NCI-H187 treated with DMSO at 0.1 percent for 48 hours (cell line): Measurements from ENCODE around the gene BCAS1.

ENCODE experiments used
- DNase-seq: peaks from one replicate; lab custom pipeline; 2025; lab: John Stamatoyannopoulos, UW

Gene BCAS1

DNA sequence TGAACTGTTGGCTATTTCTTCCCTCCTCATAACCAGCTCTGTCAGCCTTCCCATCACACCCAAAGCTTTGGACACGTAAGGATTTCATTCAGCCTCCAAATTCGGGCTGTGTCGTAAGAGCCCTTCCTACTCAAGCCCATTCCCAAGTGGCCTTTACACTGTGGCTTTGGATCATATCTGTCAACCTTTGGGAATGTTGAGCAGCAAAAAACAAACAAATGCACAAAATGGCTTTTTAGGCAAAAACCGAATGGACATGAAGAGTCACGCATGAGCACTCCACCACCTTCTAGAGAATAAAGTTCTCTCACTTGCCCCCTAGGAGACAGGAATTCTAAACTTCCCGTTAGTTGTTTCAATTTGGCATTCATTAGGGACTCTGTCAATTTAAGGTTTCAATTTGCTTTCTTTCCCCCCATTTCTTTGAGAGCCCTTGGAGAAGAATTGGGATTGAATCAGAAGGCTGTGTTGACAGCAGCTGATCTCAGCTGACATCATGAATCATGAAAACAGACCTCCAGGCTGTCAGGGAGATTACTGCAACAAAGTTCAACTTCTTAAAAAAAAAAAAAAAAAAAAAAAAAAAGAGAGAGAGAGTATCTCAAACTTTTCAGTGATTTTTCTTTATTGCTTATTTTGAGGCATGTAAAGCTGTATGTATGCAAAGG lies 110.3 kb downstream of the BCAS1 start:
- no peak for DNase-seq

DNA sequence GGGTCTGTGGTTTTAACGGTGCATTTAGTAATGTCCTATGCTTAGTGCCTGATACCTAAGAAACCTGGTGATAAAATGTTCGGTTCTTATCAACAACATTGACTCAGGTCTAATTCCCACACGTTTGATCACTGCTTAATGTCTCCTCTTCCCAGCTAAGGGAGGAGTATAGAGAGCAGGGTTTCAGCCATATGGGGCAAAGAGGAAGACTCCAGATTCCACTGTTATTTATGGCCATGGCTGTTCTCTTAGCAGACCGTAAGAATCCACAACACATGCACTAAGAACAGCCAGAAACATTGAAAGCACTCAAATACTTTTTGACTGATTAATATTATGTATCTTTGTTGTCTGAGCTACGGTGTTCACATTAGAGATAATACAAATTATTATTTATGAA lies 112.1 kb downstream of the BCAS1 start:
- no peak for DNase-seq

DNA sequence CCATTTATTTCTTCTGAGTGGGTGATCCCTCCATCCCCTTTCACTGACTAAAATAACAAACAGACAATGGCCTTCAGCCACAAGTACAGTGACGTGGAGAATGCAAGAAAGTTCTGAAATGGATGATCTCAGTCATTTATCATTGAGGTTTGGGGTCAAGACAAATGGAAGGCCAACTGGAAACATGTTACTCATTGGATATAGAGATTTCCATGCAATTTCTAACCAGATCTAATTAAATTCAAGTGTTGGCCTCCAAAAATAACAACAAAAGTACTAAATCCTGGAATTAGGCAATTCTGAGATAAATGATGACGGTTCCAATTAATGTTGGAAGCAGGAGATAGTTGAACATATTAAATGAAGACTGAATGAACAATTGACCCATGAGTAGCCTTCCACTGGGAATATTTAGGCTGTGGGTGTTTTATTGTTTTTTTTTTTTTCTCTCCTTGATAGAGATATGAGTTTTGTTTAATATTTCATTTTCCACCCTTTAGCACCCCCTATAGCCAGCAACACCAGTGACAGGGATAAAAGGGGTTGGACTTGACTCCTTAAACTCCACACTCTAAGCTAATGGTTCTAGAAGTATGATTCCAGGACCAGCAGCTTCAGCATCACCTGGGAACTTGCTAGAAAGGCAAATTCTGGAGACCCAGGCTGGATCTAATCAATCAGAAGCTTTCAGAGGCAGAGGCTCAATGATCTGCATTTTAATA lies 112.8 kb downstream of the BCAS1 start:
- no peak for DNase-seq

DNA sequence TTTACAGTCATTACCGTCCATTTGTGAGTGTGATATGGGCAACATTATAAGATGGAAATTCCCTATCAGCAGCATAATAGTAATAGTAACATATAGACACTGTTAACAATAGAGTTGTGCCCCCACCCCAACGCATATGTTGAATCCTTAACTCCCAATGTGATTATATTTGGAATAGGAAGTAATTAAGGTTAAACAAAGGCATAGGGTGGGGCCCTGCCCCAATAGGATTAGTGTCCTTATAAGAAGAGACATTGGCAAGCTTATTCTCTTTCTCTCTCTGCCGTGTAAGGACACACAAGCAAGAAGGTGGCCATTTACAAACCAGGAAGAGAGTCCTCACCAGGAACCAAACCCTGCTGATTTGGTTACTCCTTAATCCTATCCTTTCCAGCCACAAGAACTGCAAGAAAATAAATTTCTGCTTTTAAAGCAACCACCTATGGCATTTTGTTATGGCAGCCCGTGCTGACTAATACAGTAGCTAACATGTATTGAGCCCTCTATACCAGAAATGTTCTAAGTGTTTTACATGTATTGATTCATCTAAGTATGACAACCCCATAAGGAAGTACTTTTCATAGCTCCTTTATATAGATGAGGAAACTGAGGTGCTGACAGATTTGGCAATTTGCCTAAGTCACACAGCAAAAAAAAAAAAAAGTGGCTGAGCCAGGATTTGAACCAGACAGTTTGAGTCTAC lies 114.2 kb downstream of the BCAS1 start:
- DNase-seq, result no peak

DNA sequence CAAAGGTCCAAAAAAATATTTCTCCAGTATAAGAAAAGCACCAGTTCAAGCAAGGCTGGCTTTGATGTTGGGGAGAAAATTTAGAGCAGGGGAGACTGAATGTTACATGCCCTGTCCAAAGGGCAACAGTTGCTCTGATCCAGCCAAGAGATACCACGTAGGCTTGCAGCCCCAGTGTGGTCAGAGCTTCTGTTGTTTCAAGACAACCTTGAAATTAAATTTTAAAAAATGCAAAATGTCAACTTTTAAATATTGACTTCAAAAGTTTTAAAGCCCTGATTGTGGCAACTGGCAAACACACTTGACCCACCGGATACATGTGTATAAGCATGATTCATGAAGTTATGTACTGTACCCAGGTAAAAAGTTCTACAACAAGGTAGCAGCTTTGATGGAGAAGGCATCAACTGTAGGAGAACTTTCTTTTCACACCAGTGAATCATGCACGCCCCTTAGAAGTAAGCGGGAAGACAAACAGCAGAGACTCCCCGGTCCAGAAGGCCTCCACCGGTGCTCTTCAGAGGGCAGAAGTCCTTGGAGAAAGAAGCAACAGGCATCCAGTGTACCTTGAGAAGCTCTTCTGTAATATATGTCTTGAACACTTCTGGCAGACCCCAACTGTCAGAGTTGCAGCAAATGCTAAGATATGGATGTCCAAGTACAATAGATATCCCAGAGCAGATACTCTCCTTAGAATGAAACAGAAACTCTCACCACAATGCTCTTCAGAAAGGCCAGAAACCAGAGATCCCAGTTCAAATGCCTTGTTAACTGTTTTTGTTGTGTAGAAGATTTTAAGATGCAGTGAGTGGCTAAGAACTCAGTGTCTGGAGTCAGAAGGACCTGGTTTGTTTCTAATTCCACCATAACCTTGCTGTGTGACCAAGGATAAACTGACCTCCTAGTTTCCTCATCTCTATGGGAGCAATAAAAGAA lies 115.4 kb downstream of the BCAS1 start:
- no peak for DNase-seq

DNA sequence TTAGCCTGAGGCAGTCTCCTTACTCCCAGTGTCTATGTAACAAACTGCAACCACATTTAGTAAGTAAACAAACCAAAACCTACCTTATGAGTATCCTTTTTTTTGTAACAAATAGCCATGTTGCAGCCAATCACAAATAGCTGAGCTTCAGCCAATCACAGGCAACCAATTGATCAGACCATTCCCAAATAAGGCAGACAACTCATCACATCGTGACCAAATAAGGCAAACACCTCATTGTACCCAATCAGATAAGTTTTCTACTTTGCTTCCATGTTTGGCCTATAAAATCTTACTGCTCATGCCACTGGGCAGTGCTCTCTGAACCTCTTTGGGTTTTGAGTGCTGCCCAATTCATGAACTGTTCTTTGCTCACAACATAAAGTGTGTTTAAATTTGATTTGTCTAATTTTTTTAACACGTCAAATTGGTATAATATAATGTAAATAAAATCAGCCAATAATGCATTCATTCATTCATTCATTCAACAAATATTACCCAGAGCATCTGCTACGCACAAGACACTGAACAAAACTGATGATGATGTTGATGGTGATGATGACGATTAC lies 117.8 kb downstream of the BCAS1 start:
- DNase-seq, result no peak

DNA sequence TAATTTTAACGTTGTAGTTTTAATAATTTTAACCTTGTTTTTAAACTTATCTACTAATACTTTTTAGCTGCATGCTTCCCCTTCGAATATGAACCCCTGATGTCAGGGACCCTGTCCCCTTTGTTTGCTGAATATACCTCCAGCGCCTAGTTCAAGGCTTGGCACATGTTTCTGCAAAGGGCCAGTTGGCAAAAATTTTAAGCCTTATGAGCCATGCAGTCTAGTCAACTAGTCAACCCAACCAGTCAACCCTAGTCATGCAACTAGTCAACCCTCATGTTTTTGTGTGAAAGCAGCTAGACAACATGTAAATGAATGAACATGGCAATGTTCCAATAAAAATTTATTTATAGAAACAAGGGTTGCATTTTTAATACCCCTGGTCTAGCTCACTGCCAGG lies 119.8 kb downstream of the BCAS1 start:
- no peak for DNase-seq

DNA sequence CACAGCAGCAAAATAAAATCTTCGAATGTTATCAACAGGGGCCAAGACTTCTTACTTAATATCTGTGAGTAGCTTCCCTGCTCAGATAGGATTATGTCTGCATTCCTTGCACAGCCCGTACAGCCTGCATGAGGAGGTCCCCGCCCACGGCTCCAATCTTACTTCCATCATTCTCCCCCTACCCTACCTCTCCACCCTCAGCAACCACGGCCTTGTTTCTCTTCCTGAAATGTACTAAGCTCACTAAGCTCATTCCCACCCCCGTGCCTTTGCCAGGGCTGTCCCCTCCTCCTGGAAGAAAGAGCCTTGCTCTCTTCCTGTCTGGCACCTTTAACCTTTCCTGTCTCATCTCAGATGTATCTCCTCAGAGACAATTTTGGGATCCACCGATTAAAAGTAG lies 120.4 kb downstream of the BCAS1 start:
- DNase-seq, result no peak

DNA sequence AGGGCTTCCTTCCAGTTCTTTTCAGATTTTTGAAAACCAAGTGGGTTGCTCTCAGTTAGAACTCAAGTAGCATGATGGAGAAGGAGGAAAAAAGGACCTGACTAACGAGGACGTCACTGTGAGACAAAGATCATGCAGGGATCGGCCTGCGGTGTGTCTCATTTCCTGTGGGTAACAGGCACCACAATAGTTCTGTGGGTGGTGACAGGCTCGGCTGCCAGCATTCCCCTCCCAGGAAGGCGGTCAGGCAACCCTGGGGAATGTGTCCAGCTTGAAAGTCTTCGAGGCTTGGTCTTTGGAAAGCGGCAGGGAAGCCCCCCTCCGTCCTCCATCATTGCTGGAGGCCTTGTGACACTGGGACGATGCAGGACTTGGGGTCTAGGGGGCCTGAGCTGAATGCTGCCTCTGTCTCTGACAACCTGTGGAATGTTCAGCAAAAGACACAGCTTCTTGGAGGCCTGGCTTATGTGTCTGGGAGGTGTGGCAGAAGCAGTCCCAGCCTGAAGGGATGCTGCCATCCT lies 121.0 kb downstream of the BCAS1 start:
- DNase-seq, result no peak

DNA sequence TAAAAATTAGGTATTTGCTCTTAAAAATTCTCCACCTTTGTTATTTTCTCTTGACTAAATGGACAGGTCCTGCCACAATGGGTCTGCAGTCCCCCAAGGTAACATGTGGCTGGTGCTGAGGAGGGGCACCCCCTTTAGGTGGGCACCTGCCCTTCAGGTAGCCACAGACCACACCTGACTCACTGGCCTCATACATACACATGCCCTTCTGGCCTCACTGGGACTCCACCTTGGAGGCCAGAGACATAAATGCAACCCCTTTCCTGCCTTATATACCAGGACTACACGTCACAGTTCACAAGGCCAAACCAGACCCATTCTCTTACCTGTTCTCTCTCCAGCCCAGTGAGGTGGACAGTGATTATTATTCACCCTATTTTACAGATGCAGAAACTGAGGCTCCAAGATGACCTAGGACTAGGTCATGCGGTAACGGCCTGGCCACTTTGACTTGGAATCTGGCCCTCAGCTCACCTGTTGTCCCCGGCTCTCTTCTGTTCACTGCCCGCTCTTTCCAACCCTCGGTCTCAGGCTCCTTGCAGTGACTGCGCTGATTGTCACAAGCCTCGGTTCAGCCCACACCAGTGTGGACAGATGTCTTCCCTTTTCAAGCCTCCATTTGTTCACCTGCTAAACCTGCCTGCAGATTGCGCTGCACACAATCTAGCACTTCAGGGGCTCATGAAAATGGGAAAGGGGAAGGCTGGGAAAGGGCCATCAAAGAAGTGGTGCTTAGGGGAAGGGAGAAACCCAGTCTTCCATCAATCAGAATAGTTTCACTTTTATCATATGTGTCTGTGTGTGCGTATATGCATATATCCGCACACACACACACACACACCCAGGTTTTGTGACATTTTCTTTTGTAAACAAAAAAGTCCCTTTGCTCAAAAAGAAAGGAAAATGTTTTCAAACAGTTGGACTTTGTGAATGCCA lies 121.7 kb downstream of the BCAS1 start:
- DNase-seq, result no peak

DNA sequence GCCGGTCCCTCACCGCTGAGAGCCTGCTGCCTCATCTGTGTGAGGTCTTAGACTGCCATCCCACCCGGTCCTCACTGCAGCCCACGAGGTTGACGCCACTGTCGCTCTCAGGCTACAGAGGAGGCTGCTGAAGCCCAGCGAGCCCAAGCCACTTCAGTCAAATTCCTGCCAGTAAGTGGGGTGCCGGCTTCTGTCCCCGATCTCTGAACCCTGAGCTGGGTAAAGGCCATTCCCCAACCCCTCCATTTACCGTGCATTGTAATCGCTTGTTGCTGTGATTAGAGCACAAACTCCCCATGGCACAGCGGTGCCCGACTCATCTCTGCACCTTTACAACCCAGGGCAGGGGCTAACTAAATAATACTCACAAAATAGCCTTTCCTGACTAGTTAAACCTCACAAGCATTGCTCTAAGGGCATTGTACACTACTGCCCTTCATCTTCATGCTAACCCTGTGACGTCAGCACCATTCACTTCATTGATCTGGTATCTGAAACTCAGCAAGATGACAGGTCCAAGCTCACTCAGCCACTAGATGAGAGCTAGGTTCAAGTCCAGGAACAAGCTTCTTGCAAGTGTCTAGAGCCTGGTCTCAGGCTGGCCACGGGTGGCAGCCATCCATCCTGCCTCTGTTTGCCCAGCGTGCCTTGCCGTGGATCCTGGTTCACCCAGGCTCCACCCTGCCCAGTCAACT lies 122.7 kb downstream of the BCAS1 start:
- no peak for DNase-seq

DNA sequence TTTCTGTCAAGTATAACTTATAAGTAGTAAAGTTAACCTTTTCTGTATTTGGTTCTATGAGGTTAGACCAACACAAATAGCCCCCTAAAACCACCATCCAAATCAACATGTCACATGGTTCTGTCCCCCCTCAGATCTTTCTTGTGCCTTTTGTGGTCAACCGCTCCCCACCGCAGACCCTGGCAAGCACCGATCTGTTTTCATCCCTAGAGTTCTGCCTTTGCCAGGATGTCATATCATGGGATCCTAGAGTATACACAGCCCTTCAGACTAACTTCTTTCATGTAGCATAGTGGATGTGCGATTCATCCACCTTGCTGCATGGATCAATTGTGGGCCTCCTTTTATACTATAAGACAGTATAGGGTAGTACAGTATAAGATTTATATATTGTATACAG lies 124.3 kb downstream of the BCAS1 start:
- no peak for DNase-seq

DNA sequence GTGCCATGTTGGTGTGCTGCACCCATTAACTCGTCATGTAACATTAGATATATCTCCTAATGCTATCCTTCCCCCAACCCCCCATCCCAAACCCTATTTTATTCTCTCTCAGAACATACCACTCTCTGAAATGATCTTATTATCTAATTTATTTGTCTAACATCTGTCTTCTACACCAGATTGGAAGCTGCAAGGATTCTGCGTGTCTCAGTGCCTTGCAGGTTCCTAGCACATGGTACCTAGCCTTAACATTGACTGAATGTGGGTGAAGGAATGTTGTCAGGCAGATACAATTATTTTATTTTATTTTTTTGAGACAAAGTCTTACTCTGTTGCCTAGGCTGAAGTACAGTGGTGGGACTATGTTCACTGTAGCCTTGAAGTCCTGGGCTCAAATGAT lies 124.9 kb downstream of the BCAS1 start:
- DNase-seq, result no peak

DNA sequence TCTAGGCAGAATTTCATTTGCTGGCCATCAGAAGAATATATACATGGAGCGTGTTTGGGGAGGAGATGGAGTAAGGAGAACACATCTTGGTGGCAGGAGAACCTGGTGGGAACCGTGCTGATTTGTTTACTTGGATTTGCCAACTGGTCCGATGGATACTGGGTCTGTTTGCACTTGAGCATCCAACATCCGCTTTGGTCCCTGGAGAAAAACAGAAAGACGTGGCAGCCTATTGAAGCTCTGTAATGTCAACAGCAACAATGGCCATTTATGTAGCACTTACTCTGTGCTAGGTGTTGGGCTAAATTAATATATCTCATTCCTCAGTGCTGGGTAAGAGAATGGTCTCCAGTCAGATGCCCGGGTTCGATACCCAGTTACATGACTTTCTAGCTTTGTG lies 125.6 kb downstream of the BCAS1 start:
- no peak for DNase-seq

DNA sequence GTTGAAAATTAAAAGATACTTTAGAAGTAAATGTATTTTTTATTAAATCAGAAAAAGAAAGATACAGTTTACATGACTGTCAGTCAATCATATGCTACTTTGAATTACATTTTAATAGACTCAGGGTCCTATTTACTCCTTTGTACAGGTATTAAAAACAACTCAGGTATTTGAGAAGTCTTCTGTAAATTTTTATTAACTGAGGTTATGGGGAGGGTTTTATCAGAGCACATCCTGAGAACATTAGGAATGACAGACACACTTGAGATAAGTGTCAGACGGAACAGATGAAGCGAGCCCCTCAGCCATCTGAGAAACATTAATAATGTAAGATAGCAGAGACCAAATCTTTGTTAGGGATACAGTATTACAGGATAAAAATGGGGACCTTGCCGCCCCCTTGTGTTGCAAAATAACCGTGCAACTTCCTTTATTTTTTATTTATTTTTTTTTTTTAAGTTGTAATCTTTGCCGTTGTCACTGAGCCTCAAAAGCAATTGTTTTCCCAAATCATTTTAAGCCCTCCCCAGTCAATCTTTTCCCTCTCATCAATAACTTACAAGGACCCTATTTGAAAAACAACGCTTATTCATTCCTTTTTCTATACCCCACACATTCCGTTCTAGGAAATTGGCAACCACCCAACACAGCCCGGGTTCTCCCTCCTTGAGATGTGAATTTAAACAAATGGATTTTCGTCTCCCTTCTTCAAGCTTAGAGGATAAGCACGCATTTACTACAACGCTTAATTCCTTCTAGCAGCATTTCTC lies 126.7 kb downstream of the BCAS1 start:
- DNase-seq, result no peak

DNA sequence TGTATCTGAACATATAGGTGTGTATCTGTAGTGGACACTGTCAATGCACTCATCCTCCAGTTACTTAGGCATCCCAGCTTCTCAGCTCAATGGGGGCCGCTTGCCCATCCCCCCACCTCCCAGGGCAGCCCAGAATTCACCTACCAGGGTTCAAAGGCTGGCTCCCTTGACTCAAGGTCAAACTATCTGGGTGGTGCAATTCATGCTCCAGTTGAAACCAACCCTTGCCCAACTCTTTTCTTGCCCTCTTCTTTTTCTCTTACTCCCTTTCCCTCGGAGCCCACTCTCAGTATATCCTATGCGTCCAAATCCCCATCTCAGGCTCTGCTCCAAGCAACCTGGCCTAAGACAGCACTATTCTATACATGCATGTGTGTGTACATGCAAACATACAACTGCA lies 127.4 kb downstream of the BCAS1 start:
- DNase-seq, result no peak

DNA sequence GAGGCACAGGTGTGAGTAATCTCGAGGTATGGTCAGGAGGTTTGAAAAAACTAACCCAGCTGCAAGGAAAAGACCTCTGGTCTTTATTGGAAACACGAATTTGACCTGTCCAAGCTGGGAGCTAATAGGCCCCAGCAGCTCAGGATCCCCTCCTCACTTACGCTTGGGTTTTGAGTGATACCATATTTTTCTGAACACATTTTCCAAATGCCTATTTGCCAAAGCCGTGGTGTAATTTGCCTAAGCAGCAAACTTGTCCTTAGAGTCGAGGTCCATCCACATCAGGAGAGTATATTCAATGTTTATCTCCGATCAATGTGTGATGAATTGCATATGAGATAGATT lies 128.0 kb downstream of the BCAS1 start:
- DNase-seq, result no peak

DNA sequence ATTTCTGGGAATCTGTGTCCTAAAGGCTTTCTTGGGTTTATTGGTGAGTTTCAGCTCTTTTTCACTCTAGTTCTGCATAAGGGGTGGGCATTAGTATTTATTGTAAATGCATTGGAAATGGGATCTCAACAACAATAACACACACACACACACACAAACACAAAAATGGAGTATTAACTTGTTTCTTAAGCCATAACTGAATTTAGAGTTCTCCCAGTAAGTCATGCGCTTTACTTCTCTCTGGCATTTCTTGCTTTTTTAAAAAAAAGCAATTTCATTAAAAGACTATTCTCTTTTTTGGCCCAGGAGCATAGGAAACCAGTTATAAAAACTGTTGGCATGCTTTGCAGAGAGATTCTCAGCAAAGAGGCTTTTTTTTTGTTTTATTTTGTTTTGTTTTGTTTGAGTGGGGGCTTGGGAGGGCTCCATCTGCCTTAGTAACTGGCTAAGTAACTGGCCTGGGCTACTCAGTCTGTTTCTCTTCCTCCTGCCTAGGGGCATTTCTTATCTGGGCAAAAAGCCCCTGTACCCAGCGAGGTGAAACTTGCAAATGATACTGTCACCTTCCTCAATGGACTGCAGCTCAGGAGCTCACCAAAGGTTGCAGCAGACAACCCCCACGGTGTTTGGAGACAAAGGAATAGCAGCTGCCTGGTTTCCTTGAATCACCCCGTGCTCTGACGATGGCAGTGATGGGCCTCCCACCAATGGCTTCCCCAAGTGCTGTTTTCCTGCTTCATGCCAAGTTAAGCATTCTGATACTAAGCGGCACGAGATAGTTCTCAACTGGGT lies 128.5 kb downstream of the BCAS1 start:
- no peak for DNase-seq
